Erythroblast (primary cell): Measurements from ENCODE around the gene MPZL2.

Experiments
- GATA1 ChIP-seq: IDR thresholded peaks from 2 replicates; pipeline ENCODE4 v1.6.1; 2011; ENCODE audit warnings: low read depth, mild to moderate bottlenecking, control low read depth, low read length, moderate library complexity
- POLR2A ChIP-seq: IDR thresholded peaks from 2 replicates; pipeline ENCODE4 v1.6.1; 2011; ENCODE audit warnings: mild to moderate bottlenecking, low read length

- TF ChIP-seq POLR2A (no peak), GATA1 (no peak)
Measured at GRCh38 chr11:118219244-118219643, 44.9 kb downstream of the MPZL2 start.
